WTC11 (cell line): ENCODE results near the gene GEMIN5. TPM values are rescaled to one million over a fixed set of nuclear protein-coding genes. Genes with fewer than 3 reads are reported as not detected.
A peak's percentile ranks its signal among the peaks of the same experiment; 100 is the strongest.

Experiments used
- ATAC-seq: fragments of 200-7000 bp; cut with Tn5 transposase; 2 replicates; pipeline ENCODE4 v1.10.0; 2021; ENCODE audit warnings: mild to moderate bottlenecking, moderate library complexity
- CTCF ChIA-PET: fragments of 300-600 bp; sonication (Branson Sonifier 250); formaldehyde crosslinking; loops from one replicate; lab custom pipeline; 2021; ENCODE audit warnings: antibody characterized with exemption; lab: Charles Lee
- POLR2A ChIA-PET: fragments of 350-600 bp; sonication (Branson Sonifier 250); formaldehyde crosslinking; loops from one replicate; lab custom pipeline; 2021; ENCODE audit warnings: antibody characterized with exemption; lab: Charles Lee
- DNase-seq: peaks from one replicate; pipeline ENCODE4 v3.0.0; 2021; ENCODE audit warnings: low spot score
- H3K27ac Mint-ChIP-seq: 2 replicates; pipeline ENCODE4 v1.8.0; 2021; ENCODE audit warnings: mixed read lengths
- H3K27me3 Mint-ChIP-seq: 2 replicates; pipeline ENCODE4 v1.8.0; 2021; ENCODE audit warnings: low read depth, mild to moderate bottlenecking, moderate library complexity, mixed read lengths
- H3K36me3 Mint-ChIP-seq: 2 replicates; pipeline ENCODE4 v1.8.0; 2021; ENCODE audit warnings: mixed read lengths
- H3K4me1 Mint-ChIP-seq: 2 replicates; pipeline ENCODE4 v1.8.0; 2022; ENCODE audit warnings: mixed read lengths
- H3K4me3 Mint-ChIP-seq: 2 replicates; pipeline ENCODE4 v1.8.0; 2021; ENCODE audit warnings: mild to moderate bottlenecking, moderate library complexity, mixed read lengths
- H3K9me3 Mint-ChIP-seq: 2 replicates; pipeline ENCODE4 v1.8.0; 2021; ENCODE audit warnings: mixed read lengths
- ATF3 ChIP-seq: sonication (generic); formaldehyde crosslinking; conservative IDR thresholded peaks from 2 replicates; pipeline ENCODE4 v1.8.1; 2022; ENCODE audit warnings: mild to moderate bottlenecking, missing genetic modification reagents
- CBFB ChIP-seq: sonication (generic); formaldehyde crosslinking; IDR thresholded peaks from 2 replicates; pipeline ENCODE4 v1.8.1; 2022; ENCODE audit warnings: mild to moderate bottlenecking, low read depth, missing genetic modification reagents
- CDX4 ChIP-seq: fragments of 250-450 bp; sonication (Bioruptor Pico); IDR thresholded peaks from 2 replicates; pipeline ENCODE4 v1.9.0; 2021; ENCODE audit warnings: moderate library complexity, mild to moderate bottlenecking, inconsistent platforms, borderline replicate concordance
- ETV6 ChIP-seq: sonication (generic); formaldehyde crosslinking; IDR thresholded peaks from 2 replicates; pipeline ENCODE4 v1.8.1; 2022; ENCODE audit warnings: mild to moderate bottlenecking, missing genetic modification reagents
- FOXK1 ChIP-seq: sonication (generic); formaldehyde crosslinking; IDR thresholded peaks from 2 replicates; pipeline ENCODE4 v1.8.0; 2022; ENCODE audit warnings: mild to moderate bottlenecking, moderate library complexity, missing genetic modification reagents
- GRHL2 ChIP-seq: fragments of 250-450 bp; sonication (Bioruptor Pico); IDR thresholded peaks from 2 replicates; pipeline ENCODE4 v1.8.0; 2022; ENCODE audit warnings: mild to moderate bottlenecking, moderate library complexity; ENCODE audit not compliant: insufficient replicate concordance, severe bottlenecking
- IRF1 ChIP-seq: sonication (generic); formaldehyde crosslinking; IDR thresholded peaks from 2 replicates; pipeline ENCODE4 v1.8.0; 2023; ENCODE audit warnings: missing genetic modification reagents
- IRF2 ChIP-seq: sonication (generic); formaldehyde crosslinking; IDR thresholded peaks from 2 replicates; pipeline ENCODE4 v1.8.0; 2022; ENCODE audit warnings: low read depth, missing genetic modification reagents, borderline replicate concordance
- JAZF1 ChIP-seq: fragments of 250-450 bp; sonication (Bioruptor Pico); IDR thresholded peaks from 2 replicates; pipeline ENCODE4 v1.9.0; 2021; ENCODE audit warnings: moderate library complexity, mild to moderate bottlenecking, inconsistent platforms
- NFYB ChIP-seq: sonication (generic); formaldehyde crosslinking; conservative IDR thresholded peaks from 2 replicates; pipeline ENCODE4 v1.8.0; 2022; ENCODE audit warnings: low read depth, missing genetic modification reagents
- NR3C1 ChIP-seq: sonication (generic); formaldehyde crosslinking; conservative IDR thresholded peaks from 2 replicates; pipeline ENCODE4 v1.8.1; 2023; ENCODE audit warnings: low read depth, mild to moderate bottlenecking, missing genetic modification reagents
- TP53 ChIP-seq: sonication (generic); formaldehyde crosslinking; IDR thresholded peaks from 2 replicates; pipeline ENCODE4 v1.8.1; 2023; ENCODE audit warnings: mild to moderate bottlenecking, missing genetic modification reagents
- USF1 ChIP-seq: sonication (generic); formaldehyde crosslinking; IDR thresholded peaks from 2 replicates; pipeline ENCODE4 v1.8.0; 2022; ENCODE audit warnings: mild to moderate bottlenecking, missing genetic modification reagents
- ZNF232 ChIP-seq: sonication (generic); formaldehyde crosslinking; IDR thresholded peaks from 2 replicates; pipeline ENCODE4 v1.8.0; 2022; ENCODE audit warnings: mild to moderate bottlenecking, missing genetic modification reagents
- ZNF396 ChIP-seq: fragments of 250-450 bp; sonication (Bioruptor Pico); IDR thresholded peaks from 2 replicates; pipeline ENCODE4 v1.8.0; 2021; ENCODE audit warnings: mild to moderate bottlenecking, moderate library complexity, borderline replicate concordance
- ZNF416 ChIP-seq: fragments of 250-450 bp; sonication (Bioruptor Pico); IDR thresholded peaks from 2 replicates; pipeline ENCODE4 v1.9.0; 2021; ENCODE audit warnings: mild to moderate bottlenecking, inconsistent platforms
- total RNA-seq: library from RNA; stranded (reverse); gene quantifications from 3 replicates; pipeline ENCODE4 v1.2.3, GENCODE V29; 2021
- TF ChIP-seq, protein P1 (sequence below): sonication (generic); formaldehyde crosslinking; IDR thresholded peaks from 2 replicates; pipeline ENCODE4 v1.8.0; 2022; ENCODE audit warnings: mild to moderate bottlenecking, missing genetic modification reagents
- TF ChIP-seq, protein P2 (sequence below): sonication (generic); formaldehyde crosslinking; IDR thresholded peaks from 2 replicates; pipeline ENCODE4 v1.8.1; 2023; ENCODE audit warnings: mild to moderate bottlenecking, missing genetic modification reagents, borderline replicate concordance
- TF ChIP-seq, protein P3 (sequence below): sonication (generic); formaldehyde crosslinking; IDR thresholded peaks from 2 replicates; pipeline ENCODE4 v1.8.1; 2023; ENCODE audit warnings: mild to moderate bottlenecking, missing genetic modification reagents, moderate library complexity
- TF ChIP-seq, protein P4 (sequence below): sonication (generic); formaldehyde crosslinking; IDR thresholded peaks from 2 replicates; pipeline ENCODE4 v1.8.1; 2022; ENCODE audit warnings: missing genetic modification reagents, borderline replicate concordance
- TF ChIP-seq, protein P5 (sequence below): sonication (generic); formaldehyde crosslinking; IDR thresholded peaks from 2 replicates; pipeline ENCODE4 v1.8.0; 2022; ENCODE audit warnings: mild to moderate bottlenecking, missing genetic modification reagents

The GEMIN5 gene
- total RNA-seq, 1 experiment from 2014 or later, result 34.8 TPM

DNA sequence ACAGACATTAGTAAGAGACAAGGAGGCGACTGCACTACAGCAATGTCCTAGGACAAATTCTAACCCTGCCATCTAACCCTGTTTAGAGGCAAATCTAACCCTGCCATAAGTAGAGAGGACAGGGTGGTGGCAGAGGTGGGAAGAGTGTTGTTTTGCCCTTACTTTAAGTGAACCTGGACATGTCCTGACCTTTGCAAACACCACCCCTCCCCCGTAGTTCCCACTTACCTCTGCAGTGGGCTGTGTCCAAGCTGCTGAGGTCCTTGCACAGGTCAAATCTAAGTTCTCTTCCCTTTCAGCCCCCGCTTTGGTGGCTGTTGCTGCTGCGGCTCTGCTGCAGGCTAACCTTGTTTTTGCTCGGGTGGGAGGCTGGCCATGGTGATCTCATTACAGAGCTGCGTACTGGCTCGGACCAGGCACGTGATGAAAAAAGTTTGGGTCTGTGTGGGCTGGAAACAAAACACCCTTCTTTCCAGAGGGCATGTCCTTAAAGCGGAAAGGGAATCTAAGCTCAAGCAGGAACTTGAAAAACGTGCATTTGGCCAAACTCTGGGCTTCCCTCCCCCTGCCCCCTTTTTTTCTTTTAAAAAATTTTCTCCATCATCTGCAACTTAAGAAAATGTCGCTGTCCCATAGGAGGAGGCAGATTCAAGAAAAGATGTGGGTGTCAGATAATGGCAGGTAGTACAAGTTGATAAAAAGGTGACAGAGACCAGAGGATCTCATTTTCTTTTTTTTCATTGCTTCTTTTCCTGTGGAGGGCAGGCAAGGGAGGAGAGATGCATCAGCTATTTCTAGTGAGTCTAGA is 87.6 kb downstream of the GEMIN5 start, which contains the start of gene FAXDC2:
Gene FAXDC2, minus strand, starts transcription at position 349 of the 808 bp plus-strand sequence. CDS start 12,425 bp downstream, outside the sequence.
- POLR2A ChIA-PET, result interaction anchor here (1.4 kb wide), 1 partner anchor 10 kb away, joined by 4 read pairs; no protein-coding TSS in a partner anchor
- ATAC-seq, result peak; percentile 98
- Mint-ChIP-seq H3K27me3 (no peaks in the 10 kb centered on the region), H3K36me3 (no peaks in the 10 kb centered on the region), H3K4me3 (peak within 1 kb of the TSS; percentile 83), H3K4me1 (peaks cover 23% of the 10 kb centered on the region), H3K9me3 (no peaks in the 10 kb centered on the region), H3K27ac (peak within 1 kb of the TSS; percentile 97)
- CTCF ChIA-PET, result interaction anchor here (0.5 to 1.2 kb wide), 4 partner anchors 18 to 329 kb away, joined by 3 to 7 read pairs (median 4); no protein-coding TSS in a partner anchor
- TF ChIP-seq FOXK1 (CRISPR knock-in tag) (peak; percentile 63; the same call in 1 of the 2 replicates), ATF3 (CRISPR knock-in tag) (no peak), IRF2 (CRISPR knock-in tag) (no peak), ZNF416 (no peak), NR3C1 (CRISPR knock-in tag) (no peak), TP53 (CRISPR knock-in tag) (no peak), USF1 (peak; percentile 92), ZNF232 (CRISPR knock-in tag) (0 out of 2 replicates have a peak, but pooled peaks have one; percentile 29), JAZF1 (no peak), ETV6 (CRISPR knock-in tag) (peak; percentile 72; the same call in 1 of the 2 replicates), CDX4 (no peak), NFYB (CRISPR knock-in tag) (no peak)
- TF ChIP-seq, protein P1, sequence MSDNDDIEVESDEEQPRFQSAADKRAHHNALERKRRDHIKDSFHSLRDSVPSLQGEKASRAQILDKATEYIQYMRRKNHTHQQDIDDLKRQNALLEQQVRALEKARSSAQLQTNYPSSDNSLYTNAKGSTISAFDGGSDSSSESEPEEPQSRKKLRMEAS, result 0 out of 2 replicates have a peak, but pooled peaks have one; percentile 50
- TF ChIP-seq, protein P2, sequence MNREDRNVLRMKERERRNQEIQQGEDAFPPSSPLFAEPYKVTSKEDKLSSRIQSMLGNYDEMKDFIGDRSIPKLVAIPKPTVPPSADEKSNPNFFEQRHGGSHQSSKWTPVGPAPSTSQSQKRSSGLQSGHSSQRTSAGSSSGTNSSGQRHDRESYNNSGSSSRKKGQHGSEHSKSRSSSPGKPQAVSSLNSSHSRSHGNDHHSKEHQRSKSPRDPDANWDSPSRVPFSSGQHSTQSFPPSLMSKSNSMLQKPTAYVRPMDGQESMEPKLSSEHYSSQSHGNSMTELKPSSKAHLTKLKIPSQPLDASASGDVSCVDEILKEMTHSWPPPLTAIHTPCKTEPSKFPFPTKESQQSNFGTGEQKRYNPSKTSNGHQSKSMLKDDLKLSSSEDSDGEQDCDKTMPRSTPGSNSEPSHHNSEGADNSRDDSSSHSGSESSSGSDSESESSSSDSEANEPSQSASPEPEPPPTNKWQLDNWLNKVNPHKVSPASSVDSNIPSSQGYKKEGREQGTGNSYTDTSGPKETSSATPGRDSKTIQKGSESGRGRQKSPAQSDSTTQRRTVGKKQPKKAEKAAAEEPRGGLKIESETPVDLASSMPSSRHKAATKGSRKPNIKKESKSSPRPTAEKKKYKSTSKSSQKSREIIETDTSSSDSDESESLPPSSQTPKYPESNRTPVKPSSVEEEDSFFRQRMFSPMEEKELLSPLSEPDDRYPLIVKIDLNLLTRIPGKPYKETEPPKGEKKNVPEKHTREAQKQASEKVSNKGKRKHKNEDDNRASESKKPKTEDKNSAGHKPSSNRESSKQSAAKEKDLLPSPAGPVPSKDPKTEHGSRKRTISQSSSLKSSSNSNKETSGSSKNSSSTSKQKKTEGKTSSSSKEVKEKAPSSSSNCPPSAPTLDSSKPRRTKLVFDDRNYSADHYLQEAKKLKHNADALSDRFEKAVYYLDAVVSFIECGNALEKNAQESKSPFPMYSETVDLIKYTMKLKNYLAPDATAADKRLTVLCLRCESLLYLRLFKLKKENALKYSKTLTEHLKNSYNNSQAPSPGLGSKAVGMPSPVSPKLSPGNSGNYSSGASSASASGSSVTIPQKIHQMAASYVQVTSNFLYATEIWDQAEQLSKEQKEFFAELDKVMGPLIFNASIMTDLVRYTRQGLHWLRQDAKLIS (CRISPR knock-in tag), result no peak
- TF ChIP-seq, protein P3, sequence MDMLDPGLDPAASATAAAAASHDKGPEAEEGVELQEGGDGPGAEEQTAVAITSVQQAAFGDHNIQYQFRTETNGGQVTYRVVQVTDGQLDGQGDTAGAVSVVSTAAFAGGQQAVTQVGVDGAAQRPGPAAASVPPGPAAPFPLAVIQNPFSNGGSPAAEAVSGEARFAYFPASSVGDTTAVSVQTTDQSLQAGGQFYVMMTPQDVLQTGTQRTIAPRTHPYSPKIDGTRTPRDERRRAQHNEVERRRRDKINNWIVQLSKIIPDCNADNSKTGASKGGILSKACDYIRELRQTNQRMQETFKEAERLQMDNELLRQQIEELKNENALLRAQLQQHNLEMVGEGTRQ (CRISPR knock-in tag), result peak; percentile 93
- peak; percentile 50 for DNase-seq

DNA sequence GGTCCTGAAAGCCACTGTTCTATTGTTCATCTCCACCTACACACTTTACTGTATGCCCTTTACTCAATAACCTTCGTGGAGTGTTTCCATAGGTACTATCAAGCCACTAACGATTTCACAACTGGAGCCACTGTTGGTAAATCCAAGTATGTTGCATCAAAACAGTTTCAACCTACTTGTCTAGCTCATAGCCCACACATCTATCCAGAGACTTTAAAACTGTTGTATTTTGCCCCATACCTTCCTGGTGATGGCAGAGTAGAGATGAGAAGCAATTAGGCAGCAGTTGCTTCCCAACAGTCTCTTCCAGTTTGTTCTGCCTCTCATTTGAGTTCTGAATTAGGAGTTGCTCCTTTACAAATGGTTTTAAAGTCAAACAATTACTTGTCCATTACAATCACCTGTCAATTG is 88.2 kb downstream of the GEMIN5 start:
- Mint-ChIP-seq H3K27ac (peak overlapping the region; percentile 97), H3K36me3 (no peaks in the 10 kb centered on the region), H3K9me3 (no peaks in the 10 kb centered on the region), H3K4me3 (peak overlapping the region; percentile 83), H3K27me3 (no peaks in the 10 kb centered on the region), H3K4me1 (peaks cover 23% of the 10 kb centered on the region)
- ChIA-PET CTCF (interaction anchor here (1.2 kb wide), 3 partner anchors 18 to 329 kb away, joined by 3 to 7 read pairs (median 5); no protein-coding TSS in a partner anchor), POLR2A (no interaction called here)
- ATAC-seq, result peak; percentile 7; the same call in 1 of the 2 replicates
- no peak for DNase-seq
- no peak for TF ChIP-seq CBFB (CRISPR knock-in tag)
- TF ChIP-seq GRHL2, result no peak
- no peak for TF ChIP-seq ZNF396 (CRISPR knock-in tag)
- TF ChIP-seq, protein P4, sequence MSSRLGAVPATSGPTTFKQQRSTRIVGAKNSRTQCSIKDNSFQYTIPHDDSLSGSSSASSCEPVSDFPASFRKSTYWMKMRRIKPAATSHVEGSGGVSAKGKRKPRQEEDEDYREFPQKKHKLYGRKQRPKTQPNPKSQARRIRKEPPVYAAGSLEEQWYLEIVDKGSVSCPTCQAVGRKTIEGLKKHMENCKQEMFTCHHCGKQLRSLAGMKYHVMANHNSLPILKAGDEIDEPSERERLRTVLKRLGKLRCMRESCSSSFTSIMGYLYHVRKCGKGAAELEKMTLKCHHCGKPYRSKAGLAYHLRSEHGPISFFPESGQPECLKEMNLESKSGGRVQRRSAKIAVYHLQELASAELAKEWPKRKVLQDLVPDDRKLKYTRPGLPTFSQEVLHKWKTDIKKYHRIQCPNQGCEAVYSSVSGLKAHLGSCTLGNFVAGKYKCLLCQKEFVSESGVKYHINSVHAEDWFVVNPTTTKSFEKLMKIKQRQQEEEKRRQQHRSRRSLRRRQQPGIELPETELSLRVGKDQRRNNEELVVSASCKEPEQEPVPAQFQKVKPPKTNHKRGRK (CRISPR knock-in tag), result no peak
- no peak for TF ChIP-seq IRF1 (CRISPR knock-in tag)
- TF ChIP-seq NFYB (CRISPR knock-in tag), result no peak
- TF ChIP-seq, protein P5, sequence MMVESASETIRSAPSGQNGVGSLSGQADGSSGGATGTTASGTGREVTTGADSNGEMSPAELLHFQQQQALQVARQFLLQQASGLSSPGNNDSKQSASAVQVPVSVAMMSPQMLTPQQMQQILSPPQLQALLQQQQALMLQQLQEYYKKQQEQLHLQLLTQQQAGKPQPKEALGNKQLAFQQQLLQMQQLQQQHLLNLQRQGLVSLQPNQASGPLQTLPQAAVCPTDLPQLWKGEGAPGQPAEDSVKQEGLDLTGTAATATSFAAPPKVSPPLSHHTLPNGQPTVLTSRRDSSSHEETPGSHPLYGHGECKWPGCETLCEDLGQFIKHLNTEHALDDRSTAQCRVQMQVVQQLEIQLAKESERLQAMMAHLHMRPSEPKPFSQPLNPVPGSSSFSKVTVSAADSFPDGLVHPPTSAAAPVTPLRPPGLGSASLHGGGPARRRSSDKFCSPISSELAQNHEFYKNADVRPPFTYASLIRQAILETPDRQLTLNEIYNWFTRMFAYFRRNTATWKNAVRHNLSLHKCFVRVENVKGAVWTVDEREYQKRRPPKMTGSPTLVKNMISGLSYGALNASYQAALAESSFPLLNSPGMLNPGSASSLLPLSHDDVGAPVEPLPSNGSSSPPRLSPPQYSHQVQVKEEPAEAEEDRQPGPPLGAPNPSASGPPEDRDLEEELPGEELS (CRISPR knock-in tag), result no peak
